ENCODE results near the gene DHX34.
"Not testable (repeated sequence)": the region's sequence is repeated elsewhere in the genome, so short reads cannot be mapped to it uniquely, and the experiment has no call there.

DNA sequence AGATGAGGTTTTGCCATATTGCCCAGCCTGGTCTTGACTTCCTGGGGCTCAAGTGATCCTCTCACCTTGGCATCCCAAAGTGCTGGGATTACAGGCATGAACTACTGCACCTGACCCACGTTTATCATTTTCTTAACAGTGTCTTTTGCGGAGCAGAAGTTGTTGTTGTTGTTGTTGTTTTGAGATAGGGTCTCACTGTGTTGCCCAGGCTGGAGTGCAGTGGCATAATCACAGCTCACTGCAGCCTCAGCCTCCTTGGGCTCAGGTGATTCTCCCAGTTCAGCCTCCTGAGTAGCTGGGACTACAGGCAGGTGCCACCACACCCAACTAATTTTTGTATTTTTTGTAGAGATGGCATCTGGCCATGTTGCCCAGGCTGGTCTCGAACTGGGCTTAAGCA lies 38.5 kb downstream of the DHX34 start:
- TF ChIP-seq EZH2 (IDR thresholded peaks at IDR 0.05; ENCODE audit: low read length, missing control alignments), result not testable (repeated sequence)
- TF ChIP-seq, protein P1, sequence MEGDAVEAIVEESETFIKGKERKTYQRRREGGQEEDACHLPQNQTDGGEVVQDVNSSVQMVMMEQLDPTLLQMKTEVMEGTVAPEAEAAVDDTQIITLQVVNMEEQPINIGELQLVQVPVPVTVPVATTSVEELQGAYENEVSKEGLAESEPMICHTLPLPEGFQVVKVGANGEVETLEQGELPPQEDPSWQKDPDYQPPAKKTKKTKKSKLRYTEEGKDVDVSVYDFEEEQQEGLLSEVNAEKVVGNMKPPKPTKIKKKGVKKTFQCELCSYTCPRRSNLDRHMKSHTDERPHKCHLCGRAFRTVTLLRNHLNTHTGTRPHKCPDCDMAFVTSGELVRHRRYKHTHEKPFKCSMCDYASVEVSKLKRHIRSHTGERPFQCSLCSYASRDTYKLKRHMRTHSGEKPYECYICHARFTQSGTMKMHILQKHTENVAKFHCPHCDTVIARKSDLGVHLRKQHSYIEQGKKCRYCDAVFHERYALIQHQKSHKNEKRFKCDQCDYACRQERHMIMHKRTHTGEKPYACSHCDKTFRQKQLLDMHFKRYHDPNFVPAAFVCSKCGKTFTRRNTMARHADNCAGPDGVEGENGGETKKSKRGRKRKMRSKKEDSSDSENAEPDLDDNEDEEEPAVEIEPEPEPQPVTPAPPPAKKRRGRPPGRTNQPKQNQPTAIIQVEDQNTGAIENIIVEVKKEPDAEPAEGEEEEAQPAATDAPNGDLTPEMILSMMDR (conservative IDR thresholded peaks at IDR 0.05 in 1 of 2, IDR thresholded peaks at IDR 0.05 in 1 of 2; ENCODE audit: low read depth in 1 of 2, low read length in 2 of 2), result not testable (repeated sequence)

Measured in fibroblast of lung (primary cell).